K562 treated with DMSO at 1 percent for 48 hours (cell line): ENCODE measurements around the gene RNF111. TPM values are rescaled to one million over a fixed set of nuclear protein-coding genes. Genes with fewer than 3 reads are reported as not detected.

Experiments
- total RNA-seq: library from RNA; unstranded; fragments of 300-600 nt; gene quantifications from 2 replicates; pipeline ENCODE4 v1.2.3, GENCODE V29; 2022; ENCODE audit warnings: low replicate concordance; ENCODE audit errors: extremely low read depth

RNF111 gene
- total RNA-seq: not detected in 2 replicates

GRCh38 chr15:58987491-58988005 is at the start of gene RNF111:
RNF111 (plus strand) TSS chr15:58987663; CDS start chr15:59030823, 43,160 bp downstream.

GRCh38 chr15:59104912-59105732 is 117.7 kb downstream of the RNF111 start, which contains the start of gene CCNB2:
CCNB2 (plus strand) TSS chr15:59105146; CDS start chr15:59105269, 123 bp downstream.

Other genes starting within 250 kb of the RNF111 start
- gene ADAM10, start 238.0 kb upstream of the RNF111 start, total RNA-seq: not detected in 2 replicates
- gene MINDY2, start 216.4 kb upstream of the RNF111 start, total RNA-seq: not detected in 2 replicates
- gene SLTM, start 54.0 kb upstream of the RNF111 start, total RNA-seq: not detected in 2 replicates
- gene CCNB2, start 117.5 kb downstream of the RNF111 start, total RNA-seq: not detected in 2 replicates
- not detected in 2 replicates for gene LDHAL6B, start 219.2 kb downstream of the RNF111 start, total RNA-seq